ENCODE results near the gene UTF1. TPM values are rescaled to one million over a fixed set of nuclear protein-coding genes. Genes with fewer than 3 reads are reported as not detected.

UTF1 gene
- total RNA-seq, 2 donors from 2014 or later: not detected

- DNase-seq (ENCODE audit: low spot score): no peak
- Histone ChIP-seq H3K4me1 (peaks cover 0 to 9% of the 10 kb centered on the region in 2 donors), H3K9me3 (no peaks in the 10 kb centered on the region), H3K36me3 (no peaks in the 10 kb centered on the region), H3K27ac (no peak overlapping the region), H3K4me3 (no peak overlapping the region), H3K27me3 (no peaks in the 10 kb centered on the region)
- TF ChIP-seq CTCF (IDR thresholded peaks at IDR 0.05): no peak
Observed at GRCh38 chr10:133251388-133252222, 21.6 kb downstream of the UTF1 start.

- TF ChIP-seq CTCF (IDR thresholded peaks at IDR 0.05): no peak
- H3K4me1 ChIP-seq: peaks cover 0 to 11% of the 10 kb centered on the region in 2 donors
- H3K4me3 ChIP-seq: no peak overlapping the region
- DNase-seq (ENCODE audit: low spot score): no peak
- no peaks in the 10 kb centered on the region for H3K27me3 ChIP-seq
- H3K9me3 ChIP-seq: no peaks in the 10 kb centered on the region
- H3K36me3 ChIP-seq: no peaks in the 10 kb centered on the region
- H3K27ac ChIP-seq: no peak overlapping the region
Observed at GRCh38 chr10:133252223-133252552, 22.2 kb downstream of the UTF1 start.

DNA sequence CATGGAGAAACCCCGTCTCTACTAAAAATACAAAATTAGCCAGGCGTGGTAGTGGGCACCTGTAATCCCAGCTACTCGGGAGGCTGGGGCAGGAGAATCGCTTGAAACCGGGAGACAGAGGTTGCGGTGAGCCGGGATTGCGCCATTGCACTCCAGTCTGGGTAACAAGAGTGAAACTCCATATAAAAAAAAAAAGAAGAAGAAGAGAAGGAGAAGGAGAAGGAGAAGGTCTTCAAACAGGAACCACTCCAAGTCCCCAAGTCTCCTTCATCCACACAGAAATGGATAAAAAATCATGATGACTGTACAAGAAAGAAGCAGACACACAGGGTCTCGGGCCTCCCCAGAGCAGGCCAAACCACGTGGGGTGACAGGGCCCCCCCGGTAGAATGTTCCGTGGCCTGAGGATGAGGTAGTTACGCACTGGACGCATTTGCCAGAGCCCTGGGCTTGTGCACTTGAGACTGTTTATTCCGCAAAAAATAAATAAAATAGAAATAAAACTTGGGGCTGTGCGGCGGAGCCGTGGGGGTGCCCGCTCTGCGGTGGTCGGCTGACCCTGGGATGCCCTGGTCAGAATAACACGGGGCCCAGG, 23.4 kb downstream of the UTF1 start:
- no peaks in the 10 kb centered on the region for H3K9me3 ChIP-seq
- H3K4me1 ChIP-seq: peaks cover 0 to 23% of the 10 kb centered on the region in 2 donors
- H3K36me3 ChIP-seq: no peaks in the 10 kb centered on the region
- no peak for TF ChIP-seq CTCF (IDR thresholded peaks at IDR 0.05)
- H3K27ac ChIP-seq: no peak overlapping the region
- no peak for DNase-seq (ENCODE audit: low spot score)
- H3K4me3 ChIP-seq: no peak overlapping the region
- H3K27me3 ChIP-seq: no peaks in the 10 kb centered on the region

DNA sequence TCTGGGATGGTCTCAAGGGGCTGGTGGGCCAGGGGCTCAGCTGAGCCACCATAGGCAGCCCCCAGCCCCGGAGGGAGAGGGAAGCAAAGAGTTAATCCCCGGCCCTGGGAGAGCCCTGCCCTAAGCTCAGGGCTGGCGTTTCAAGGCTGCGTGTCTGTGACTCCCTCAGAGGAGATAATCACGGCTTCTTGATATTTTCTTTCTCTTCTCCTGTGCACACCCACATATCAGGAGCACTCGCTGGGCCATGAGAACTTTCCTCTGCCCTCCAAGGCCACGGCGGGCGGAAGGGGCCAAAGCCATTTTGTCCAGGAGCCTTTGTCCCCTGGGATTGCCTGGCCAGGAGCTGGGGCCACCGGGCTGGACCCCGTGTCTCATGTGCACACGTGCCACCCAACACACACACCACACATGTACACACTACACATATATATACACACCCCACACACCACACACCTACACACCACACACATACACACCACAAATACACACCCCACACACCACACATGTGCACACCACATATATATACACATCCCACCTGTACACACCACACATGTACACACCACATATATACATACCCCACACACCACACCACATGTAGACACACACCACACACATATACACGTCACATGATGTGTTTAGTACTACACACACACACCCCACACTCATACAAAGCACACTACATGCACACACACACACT, 24.6 kb downstream of the UTF1 start:
- no peak for TF ChIP-seq CTCF (IDR thresholded peaks at IDR 0.05)
- Histone ChIP-seq H3K4me3 (no peak overlapping the region), H3K36me3 (no peaks in the 10 kb centered on the region), H3K27me3 (no peaks in the 10 kb centered on the region), H3K4me1 (peaks cover 0 to 35% of the 10 kb centered on the region in 2 donors), H3K27ac (no peak overlapping the region), H3K9me3 (no peaks in the 10 kb centered on the region)
- DNase-seq (ENCODE audit: low spot score): no peak

GRCh38 chr10:133255323-133255722, 25.3 kb downstream of the UTF1 start:
- H3K36me3 ChIP-seq: no peaks in the 10 kb centered on the region
- TF ChIP-seq CTCF (IDR thresholded peaks at IDR 0.05): no peak
- H3K9me3 ChIP-seq: no peaks in the 10 kb centered on the region
- H3K27ac ChIP-seq: no peak overlapping the region
- no peak for DNase-seq (ENCODE audit: low spot score)
- H3K27me3 ChIP-seq: no peaks in the 10 kb centered on the region
- H3K4me3 ChIP-seq: no peak overlapping the region
- H3K4me1 ChIP-seq: peaks cover 0 to 42% of the 10 kb centered on the region in 2 donors
